AG04450 (cell line): Measurements from ENCODE around the gene PML. TPM values are rescaled to one million over a fixed set of nuclear protein-coding genes. Genes with fewer than 3 reads are reported as not detected.

Experiments
- CTCF ChIA-PET: fragments of 300-600, 350-600 bp; formaldehyde crosslinking; extraction: SDS; loops from one replicate; lab custom pipeline; 2022; ENCODE audit warnings: antibody characterized with exemption, inconsistent platforms; lab: Charles Lee
- POLR2A ChIA-PET: fragments of 350-600 bp; formaldehyde crosslinking; extraction: SDS; loops from one replicate; lab custom pipeline; 2021; ENCODE audit warnings: antibody characterized with exemption, inconsistent platforms; lab: Yijun Ruan, JAX
- DNase-seq: peaks from one replicate; pipeline ENCODE4 v3.0.0-alpha.2; 2011; ENCODE audit warnings: low read depth, low spot score
- H3K27ac ChIP-seq: one replicate; pipeline ENCODE4 v1.5.1; 2012; ENCODE audit warnings: low read depth, low read length, control low read depth
- H3K27me3 ChIP-seq: one replicate; pipeline ENCODE4 v1.6.0; 2012; ENCODE audit warnings: low read length; ENCODE audit not compliant: control insufficient read depth, insufficient read depth
- H3K4me3 ChIP-seq: 2 replicates; pipeline ENCODE4 v1.5.1; 2011; ENCODE audit warnings: mild to moderate bottlenecking, low read depth, low read length, control low read depth
- H3K9me3 ChIP-seq: 2 replicates; pipeline ENCODE4 v1.5.1; 2012; ENCODE audit warnings: low read length; ENCODE audit not compliant: control insufficient read depth, insufficient read depth
- polyA plus RNA-seq: library from polyadenylated mRNA; depleted of rRNA; stranded (reverse); fragments of >200 nt; gene quantifications from 2 replicates; pipeline ENCODE4 v1.2.3, GENCODE V29; 2011
- TF ChIP-seq, protein P1 (sequence below): IDR thresholded peaks from 2 replicates; pipeline ENCODE4 v1.5.1; 2011; ENCODE audit warnings: low read depth, low read length, control low read depth, inconsistent platforms

PML gene
- polyA plus RNA-seq, 1 experiment = 7.6 TPM

DNA sequence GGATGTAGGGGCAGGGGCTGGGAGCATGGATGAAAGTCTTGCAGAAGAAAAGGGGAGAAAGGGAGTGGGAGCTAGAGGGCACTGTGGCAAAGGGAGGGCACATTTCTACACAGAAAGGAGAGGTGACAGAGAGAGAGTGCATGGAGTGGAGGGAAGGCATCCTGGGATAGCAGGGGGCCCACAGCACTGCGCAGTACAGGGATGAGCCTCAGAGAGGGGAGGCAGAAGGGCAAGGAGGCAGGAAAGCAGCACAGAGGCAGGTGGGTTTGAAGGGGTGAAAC, 7.8 kb upstream of the PML start:
- TF ChIP-seq, protein P1, sequence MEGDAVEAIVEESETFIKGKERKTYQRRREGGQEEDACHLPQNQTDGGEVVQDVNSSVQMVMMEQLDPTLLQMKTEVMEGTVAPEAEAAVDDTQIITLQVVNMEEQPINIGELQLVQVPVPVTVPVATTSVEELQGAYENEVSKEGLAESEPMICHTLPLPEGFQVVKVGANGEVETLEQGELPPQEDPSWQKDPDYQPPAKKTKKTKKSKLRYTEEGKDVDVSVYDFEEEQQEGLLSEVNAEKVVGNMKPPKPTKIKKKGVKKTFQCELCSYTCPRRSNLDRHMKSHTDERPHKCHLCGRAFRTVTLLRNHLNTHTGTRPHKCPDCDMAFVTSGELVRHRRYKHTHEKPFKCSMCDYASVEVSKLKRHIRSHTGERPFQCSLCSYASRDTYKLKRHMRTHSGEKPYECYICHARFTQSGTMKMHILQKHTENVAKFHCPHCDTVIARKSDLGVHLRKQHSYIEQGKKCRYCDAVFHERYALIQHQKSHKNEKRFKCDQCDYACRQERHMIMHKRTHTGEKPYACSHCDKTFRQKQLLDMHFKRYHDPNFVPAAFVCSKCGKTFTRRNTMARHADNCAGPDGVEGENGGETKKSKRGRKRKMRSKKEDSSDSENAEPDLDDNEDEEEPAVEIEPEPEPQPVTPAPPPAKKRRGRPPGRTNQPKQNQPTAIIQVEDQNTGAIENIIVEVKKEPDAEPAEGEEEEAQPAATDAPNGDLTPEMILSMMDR = no peak
- Histone ChIP-seq H3K9me3 (no peaks in the 10 kb centered on the region), H3K27me3 (no peaks in the 10 kb centered on the region), H3K27ac (no peak overlapping the region), H3K4me3 (no peak overlapping the region)
- POLR2A ChIA-PET = no interaction called here
- CTCF ChIA-PET = interaction anchor here (2.6 to 6.5 kb wide), 2 partner anchors 13 to 50 kb away, joined by 7 to 32 read pairs; no protein-coding TSS in a partner anchor
- no peak for DNase-seq

DNA sequence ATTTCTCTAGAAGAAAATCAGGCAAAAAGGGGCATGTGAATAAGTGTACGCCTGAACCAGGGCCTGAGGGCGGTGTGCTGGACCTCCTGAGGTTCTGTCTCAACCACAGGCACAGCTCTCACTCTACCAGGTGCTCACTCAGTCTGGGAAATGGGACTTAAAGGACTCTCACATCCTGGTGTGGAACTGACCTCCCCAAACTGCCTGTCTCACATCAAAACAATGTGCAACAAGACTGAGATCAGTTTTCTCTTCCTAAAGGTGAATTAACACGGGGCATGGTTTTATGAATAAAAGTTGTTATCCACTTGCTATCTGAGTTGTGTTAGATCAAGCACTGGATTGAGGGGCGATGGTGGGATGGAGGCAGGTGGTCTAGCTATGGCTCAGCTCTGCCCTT, 7.3 kb upstream of the PML start:
- Histone ChIP-seq H3K9me3 (no peaks in the 10 kb centered on the region), H3K27ac (no peak overlapping the region), H3K27me3 (no peaks in the 10 kb centered on the region), H3K4me3 (no peak overlapping the region)
- TF ChIP-seq, protein P1 = no peak
- ChIA-PET CTCF (interaction anchor here (1.1 to 6.5 kb wide), 3 partner anchors 14 to 50 kb away, joined by 3 to 32 read pairs (median 7); no protein-coding TSS in a partner anchor), POLR2A (no interaction called here)
- DNase-seq = no peak

DNA sequence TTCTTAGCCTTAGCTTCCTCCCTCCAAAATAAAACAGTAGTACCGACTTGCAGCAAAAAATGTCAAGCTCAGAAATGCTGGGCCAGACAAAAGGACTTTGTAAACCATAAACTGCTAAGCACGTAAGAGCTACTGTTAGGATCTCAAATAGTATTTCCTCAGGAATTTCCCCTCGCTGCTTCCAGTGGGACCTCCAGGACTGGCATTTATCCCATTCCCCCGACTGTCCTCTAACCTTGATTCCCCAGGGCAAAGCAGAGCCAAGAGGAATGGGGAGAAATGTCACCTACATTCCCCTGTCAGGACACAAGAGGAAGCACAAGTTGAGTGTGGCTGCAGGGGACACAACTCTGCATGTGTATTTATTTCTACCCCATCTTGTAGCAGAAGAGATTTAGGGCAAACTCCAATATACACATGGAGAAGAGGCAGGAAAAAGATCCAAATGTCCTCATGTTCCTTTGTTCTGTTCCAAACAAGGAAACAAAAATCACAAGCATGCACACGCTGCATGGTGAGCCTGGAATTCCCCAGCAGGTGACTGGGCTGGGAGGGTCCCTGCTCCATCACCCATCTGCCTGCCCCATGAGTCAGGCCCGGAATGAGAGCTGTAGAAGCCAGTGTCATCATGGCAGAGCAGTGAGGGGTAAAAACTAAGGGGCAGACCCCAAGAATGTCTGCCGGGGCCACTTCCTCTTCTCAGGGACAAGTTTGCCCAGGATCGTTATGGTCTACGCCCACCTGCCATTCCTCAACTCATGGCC, 6.7 kb upstream of the PML start:
- no peaks in the 10 kb centered on the region for H3K27me3 ChIP-seq

DNA sequence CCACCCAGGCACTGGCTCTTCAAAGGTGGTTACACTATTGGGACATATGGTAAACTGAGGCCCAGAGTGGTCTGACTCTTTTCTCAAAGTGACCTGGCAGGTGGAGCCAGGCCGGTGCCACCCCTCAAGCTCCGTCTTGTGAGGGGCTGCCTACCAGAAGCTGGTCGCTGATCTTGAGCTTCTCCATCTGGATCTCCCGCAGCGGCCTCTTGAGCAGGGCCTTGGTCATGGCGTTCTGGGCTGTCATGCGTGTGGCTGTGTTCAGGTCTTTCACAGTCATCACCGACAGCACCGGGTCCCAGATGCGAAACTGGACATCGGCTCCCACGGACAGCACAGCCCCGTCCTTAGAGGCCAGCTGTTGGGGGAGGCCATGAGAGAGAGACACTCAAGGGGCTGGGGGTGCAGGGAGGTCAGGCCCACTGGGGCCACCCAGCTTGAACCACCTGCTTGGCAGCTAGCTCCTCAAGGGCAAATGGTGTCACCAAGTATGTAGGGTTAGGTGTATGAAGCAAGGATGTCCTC, 6.0 kb upstream of the PML start:
- TF ChIP-seq, protein P1 = no peak
- Histone ChIP-seq H3K4me3 (no peak overlapping the region), H3K9me3 (no peaks in the 10 kb centered on the region), H3K27ac (peak overlapping the region; percentile 66), H3K27me3 (no peaks in the 10 kb centered on the region)
- ChIA-PET POLR2A (no interaction called here), CTCF (interaction anchor here (0.8 to 6.5 kb wide), 3 partner anchors 15 to 319 kb away, joined by 4 to 32 read pairs (median 5); no protein-coding TSS in a partner anchor)
- DNase-seq = no peak

More for the DNA sequence above, 6.7 kb upstream of the PML start:
- ChIA-PET CTCF (interaction anchor here (0.8 to 6.5 kb wide), 4 partner anchors 15 to 320 kb away, joined by 3 to 32 read pairs (median 4); no protein-coding TSS in a partner anchor), POLR2A (no interaction called here)
- TF ChIP-seq, protein P1 = no peak
- H3K9me3 ChIP-seq = no peaks in the 10 kb centered on the region
- peak overlapping the region; percentile 21 for H3K27ac ChIP-seq
- no peak for DNase-seq
- no peak overlapping the region for H3K4me3 ChIP-seq
